ENCODE results near the gene IL16.

DNA sequence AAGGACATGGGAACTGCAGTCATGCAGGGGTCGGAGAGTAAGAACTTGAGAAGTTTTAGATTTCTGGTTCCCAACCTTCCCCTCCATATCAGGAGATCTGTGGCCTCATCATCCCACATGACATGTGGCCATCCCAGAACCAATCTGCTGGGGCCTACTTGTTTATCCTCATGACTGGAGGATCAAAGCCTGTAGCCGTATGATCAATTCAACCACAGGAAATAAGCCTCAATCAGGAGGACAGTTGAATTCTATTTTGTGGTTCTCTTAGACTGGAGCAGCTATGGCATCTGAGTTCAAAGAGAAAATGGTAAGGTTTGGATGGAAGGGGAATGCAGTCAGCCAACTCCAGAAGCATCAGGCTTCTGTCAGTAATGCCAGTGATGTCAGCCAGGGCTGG lies 57.2 kb downstream of the IL16 start:
- TF ChIP-seq EZH2 (IDR thresholded peaks at IDR 0.05; ENCODE audit: borderline replicate concordance, low read length): no peak
- TF ChIP-seq, protein P1, sequence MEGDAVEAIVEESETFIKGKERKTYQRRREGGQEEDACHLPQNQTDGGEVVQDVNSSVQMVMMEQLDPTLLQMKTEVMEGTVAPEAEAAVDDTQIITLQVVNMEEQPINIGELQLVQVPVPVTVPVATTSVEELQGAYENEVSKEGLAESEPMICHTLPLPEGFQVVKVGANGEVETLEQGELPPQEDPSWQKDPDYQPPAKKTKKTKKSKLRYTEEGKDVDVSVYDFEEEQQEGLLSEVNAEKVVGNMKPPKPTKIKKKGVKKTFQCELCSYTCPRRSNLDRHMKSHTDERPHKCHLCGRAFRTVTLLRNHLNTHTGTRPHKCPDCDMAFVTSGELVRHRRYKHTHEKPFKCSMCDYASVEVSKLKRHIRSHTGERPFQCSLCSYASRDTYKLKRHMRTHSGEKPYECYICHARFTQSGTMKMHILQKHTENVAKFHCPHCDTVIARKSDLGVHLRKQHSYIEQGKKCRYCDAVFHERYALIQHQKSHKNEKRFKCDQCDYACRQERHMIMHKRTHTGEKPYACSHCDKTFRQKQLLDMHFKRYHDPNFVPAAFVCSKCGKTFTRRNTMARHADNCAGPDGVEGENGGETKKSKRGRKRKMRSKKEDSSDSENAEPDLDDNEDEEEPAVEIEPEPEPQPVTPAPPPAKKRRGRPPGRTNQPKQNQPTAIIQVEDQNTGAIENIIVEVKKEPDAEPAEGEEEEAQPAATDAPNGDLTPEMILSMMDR (conservative IDR thresholded peaks at IDR 0.05 in 1 of 2, IDR thresholded peaks at IDR 0.05 in 1 of 2; ENCODE audit: extremely low read depth in 1 of 2, insufficient read depth in 1 of 2, low read depth in 1 of 2, low read length in 2 of 2): no peak

Measured in mammary epithelial cell (primary cell).